Activated T-cell treated with anti-CD3 and anti-CD28 coated beads, Interleukin-2, amount 50 U/mL, for 24 hours (primary cell): Measurements from ENCODE around the gene OR51B6.
"Not testable (repeated sequence)": the region's sequence is repeated elsewhere in the genome, so short reads cannot be mapped to it uniquely, and the experiment has no call there.

Experiments used
- DNase-seq: peaks from one replicate; pipeline ENCODE4 v3.0.0-alpha.2; 2020
- H3K27ac Mint-ChIP-seq: 2 replicates; pipeline ENCODE4 v1.8.0; 2020; ENCODE audit warnings: mild to moderate bottlenecking, mixed read lengths
- H3K27me3 Mint-ChIP-seq: 2 replicates; pipeline ENCODE4 v1.8.0; 2020; ENCODE audit warnings: mixed read lengths
- H3K36me3 Mint-ChIP-seq: 2 replicates; pipeline ENCODE4 v1.8.0; 2020; ENCODE audit warnings: low read depth, mixed read lengths
- H3K4me1 Mint-ChIP-seq: 2 replicates; pipeline ENCODE4 v1.8.0; 2020; ENCODE audit warnings: low read depth, mixed read lengths
- H3K4me3 Mint-ChIP-seq: 2 replicates; pipeline ENCODE4 v1.8.0; 2020; ENCODE audit warnings: mild to moderate bottlenecking, moderate library complexity, mixed read lengths
- H3K9me3 Mint-ChIP-seq: 2 replicates; pipeline ENCODE4 v1.8.0; 2020; ENCODE audit warnings: mixed read lengths

OR51B6 gene, protein sequence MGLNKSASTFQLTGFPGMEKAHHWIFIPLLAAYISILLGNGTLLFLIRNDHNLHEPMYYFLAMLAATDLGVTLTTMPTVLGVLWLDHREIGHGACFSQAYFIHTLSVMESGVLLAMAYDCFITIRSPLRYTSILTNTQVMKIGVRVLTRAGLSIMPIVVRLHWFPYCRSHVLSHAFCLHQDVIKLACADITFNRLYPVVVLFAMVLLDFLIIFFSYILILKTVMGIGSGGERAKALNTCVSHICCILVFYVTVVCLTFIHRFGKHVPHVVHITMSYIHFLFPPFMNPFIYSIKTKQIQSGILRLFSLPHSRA

GRCh38 chr11:5351208-5351607 lies at the start of gene OR51B6:
TSS of gene OR51B6 (plus strand) at chr11:5351508. CDS start at chr11:5351508, 0 bp downstream.
- Mint-ChIP-seq H3K27me3 (peaks cover 8% of the 10 kb centered on the region), H3K4me1 (no peaks in the 10 kb centered on the region), H3K27ac (no peak within 1 kb of the TSS), H3K4me3 (no peak within 1 kb of the TSS), H3K36me3 (no peaks in the 10 kb centered on the region), H3K9me3 (no peaks in the 10 kb centered on the region)
- DNase-seq = no peak

GRCh38 chr11:5301846-5302245 lies 49.5 kb upstream of the OR51B6 start, which contains the start of gene OR51B4:
TSS of gene OR51B4 (minus strand) at chr11:5301946. CDS start at chr11:5301946, 0 bp downstream.
- Mint-ChIP-seq H3K27ac (no peak within 1 kb of the TSS), H3K9me3 (no peaks in the 10 kb centered on the region), H3K4me1 (no peaks in the 10 kb centered on the region), H3K27me3 (peaks cover 10% of the 10 kb centered on the region), H3K4me3 (no peak within 1 kb of the TSS), H3K36me3 (no peaks in the 10 kb centered on the region)
- no peak for DNase-seq

DNA sequence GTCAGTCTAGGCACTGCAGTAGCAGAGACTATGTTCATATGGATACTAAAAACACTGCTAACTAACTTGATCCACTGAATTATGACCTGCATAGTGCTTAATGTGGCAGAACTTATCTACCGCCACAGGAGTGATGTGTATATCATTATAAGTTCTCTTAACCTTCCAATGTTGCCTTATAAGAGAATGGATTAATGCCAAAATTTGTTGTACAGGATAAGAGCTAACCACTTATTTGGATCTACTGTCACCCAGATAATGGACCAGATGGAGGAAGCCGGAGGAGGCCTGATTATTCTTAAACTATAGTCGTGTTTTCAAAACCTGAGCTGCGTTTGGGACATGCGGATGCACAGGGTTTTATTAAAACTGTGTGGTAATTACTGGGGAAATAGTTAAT lies 47.7 kb upstream of the OR51B6 start:
- no peaks in the 10 kb centered on the region for H3K4me1 Mint-ChIP-seq
- no peaks in the 10 kb centered on the region for H3K9me3 Mint-ChIP-seq
- H3K27ac Mint-ChIP-seq = no peak overlapping the region
- DNase-seq = no peak
- no peaks in the 10 kb centered on the region for H3K36me3 Mint-ChIP-seq
- H3K4me3 Mint-ChIP-seq = no peak overlapping the region
- peaks cover 3% of the 10 kb centered on the region for H3K27me3 Mint-ChIP-seq

DNA sequence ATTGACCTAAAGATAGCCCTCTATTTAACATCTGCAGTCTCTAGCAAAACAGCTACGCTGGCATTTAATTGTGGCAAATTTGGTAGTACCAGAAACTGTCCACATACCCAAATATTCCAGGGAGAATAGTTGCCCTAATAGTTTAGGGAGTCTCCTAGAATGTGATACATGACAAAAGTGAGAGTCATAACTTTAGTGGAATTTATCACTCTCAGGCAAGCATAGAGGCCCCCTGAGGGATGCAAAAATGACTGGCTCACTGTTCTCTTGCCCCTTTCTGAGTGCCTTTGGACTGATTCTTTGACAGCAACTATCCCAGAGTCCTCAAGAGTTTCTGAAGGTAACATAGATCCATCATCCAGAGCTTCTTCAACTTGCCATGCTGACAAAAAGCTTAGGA lies 47.3 kb upstream of the OR51B6 start:
- Mint-ChIP-seq H3K27ac (no peak overlapping the region), H3K27me3 (peaks cover 3% of the 10 kb centered on the region), H3K9me3 (no peaks in the 10 kb centered on the region), H3K4me3 (no peak overlapping the region), H3K4me1 (no peaks in the 10 kb centered on the region), H3K36me3 (no peaks in the 10 kb centered on the region)
- DNase-seq = no peak

- Mint-ChIP-seq H3K27ac (no peak overlapping the region), H3K4me1 (no peaks in the 10 kb centered on the region), H3K9me3 (no peaks in the 10 kb centered on the region), H3K27me3 (peaks cover 3% of the 10 kb centered on the region), H3K4me3 (no peak overlapping the region), H3K36me3 (no peaks in the 10 kb centered on the region)
- DNase-seq = no peak
These were observed 43.9 kb upstream of the OR51B6 start for GRCh38 chr11:5307256-5308019.

GRCh38 chr11:5310423-5310822 lies 40.9 kb upstream of the OR51B6 start:
- H3K36me3 Mint-ChIP-seq = no peaks in the 10 kb centered on the region
- no peak overlapping the region for H3K4me3 Mint-ChIP-seq
- H3K27me3 Mint-ChIP-seq = peaks cover 3% of the 10 kb centered on the region
- H3K9me3 Mint-ChIP-seq = no peaks in the 10 kb centered on the region
- no peak for DNase-seq
- no peaks in the 10 kb centered on the region for H3K4me1 Mint-ChIP-seq
- H3K27ac Mint-ChIP-seq = no peak overlapping the region

DNA sequence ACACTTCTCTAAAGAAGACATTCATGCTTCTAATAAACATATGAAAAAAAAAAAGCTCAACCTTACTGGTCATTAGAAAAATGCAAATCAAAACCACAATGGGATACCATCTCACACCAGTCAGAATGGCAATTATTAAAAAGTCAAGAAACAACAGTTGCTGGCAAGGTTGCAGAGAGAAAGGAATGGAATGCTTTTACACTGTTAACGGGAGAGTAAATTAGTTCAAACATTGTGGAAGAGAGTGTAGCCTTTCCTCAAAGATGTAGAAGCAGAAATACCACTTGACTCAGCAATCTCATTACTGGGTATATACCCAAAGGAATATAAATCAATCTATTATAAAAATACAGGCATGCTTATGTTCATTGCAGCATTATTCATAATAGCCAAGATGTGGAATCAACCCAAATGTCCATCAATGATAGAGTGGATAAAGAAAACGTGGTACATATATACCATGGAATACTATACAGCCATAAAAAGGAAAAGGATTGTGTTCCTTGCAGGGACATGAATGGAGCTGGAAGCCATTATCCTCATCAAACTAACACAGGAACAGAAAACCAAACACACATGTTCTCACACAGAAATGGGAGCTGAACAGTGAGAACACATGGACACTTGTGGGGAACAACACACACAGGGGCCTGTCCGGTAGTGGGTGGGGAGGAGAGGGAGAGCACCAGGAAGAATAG lies 37.8 kb upstream of the OR51B6 start:
- not testable (repeated sequence) for H3K36me3 Mint-ChIP-seq, H3K4me1 Mint-ChIP-seq, H3K4me3 Mint-ChIP-seq, H3K9me3 Mint-ChIP-seq, DNase-seq, H3K27me3 Mint-ChIP-seq, H3K27ac Mint-ChIP-seq

DNA sequence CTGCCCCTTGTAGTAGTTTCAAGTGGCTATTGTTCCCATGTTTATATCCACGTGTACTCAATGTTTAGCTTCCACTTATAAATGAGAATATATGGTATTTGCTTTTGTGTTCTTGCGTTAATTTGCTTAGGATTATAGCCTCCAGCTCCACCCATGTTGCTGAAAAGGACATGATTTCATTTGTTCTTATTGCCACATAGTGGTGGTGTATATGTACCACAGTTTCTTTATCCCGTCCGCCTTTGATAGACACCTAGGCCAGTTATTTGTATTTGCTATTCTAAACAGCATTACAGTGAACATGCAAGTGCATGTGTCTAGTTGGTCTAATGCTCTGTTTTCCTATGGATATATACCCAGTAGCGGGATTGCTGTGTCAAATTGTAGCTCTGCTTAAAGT lies 34.0 kb upstream of the OR51B6 start:
- no peak for DNase-seq
- Mint-ChIP-seq H3K27me3 (no peaks in the 10 kb centered on the region), H3K36me3 (no peaks in the 10 kb centered on the region), H3K4me1 (no peaks in the 10 kb centered on the region), H3K4me3 (no peak overlapping the region), H3K27ac (no peak overlapping the region), H3K9me3 (no peaks in the 10 kb centered on the region)

- H3K4me1 Mint-ChIP-seq = no peaks in the 10 kb centered on the region
- no peaks in the 10 kb centered on the region for H3K36me3 Mint-ChIP-seq
- no peak within 1 kb of the TSS for H3K4me3 Mint-ChIP-seq
- no peaks in the 10 kb centered on the region for H3K9me3 Mint-ChIP-seq
- H3K27me3 Mint-ChIP-seq = no peaks in the 10 kb centered on the region
- no peak within 1 kb of the TSS for H3K27ac Mint-ChIP-seq
- no peak for DNase-seq
These were observed 27.1 kb upstream of the OR51B6 start, which contains the start of gene OR51B2 for GRCh38 chr11:5324197-5324596. TSS of gene OR51B2 (minus strand) at chr11:5324297. CDS start at chr11:5324297, 0 bp downstream.

DNA sequence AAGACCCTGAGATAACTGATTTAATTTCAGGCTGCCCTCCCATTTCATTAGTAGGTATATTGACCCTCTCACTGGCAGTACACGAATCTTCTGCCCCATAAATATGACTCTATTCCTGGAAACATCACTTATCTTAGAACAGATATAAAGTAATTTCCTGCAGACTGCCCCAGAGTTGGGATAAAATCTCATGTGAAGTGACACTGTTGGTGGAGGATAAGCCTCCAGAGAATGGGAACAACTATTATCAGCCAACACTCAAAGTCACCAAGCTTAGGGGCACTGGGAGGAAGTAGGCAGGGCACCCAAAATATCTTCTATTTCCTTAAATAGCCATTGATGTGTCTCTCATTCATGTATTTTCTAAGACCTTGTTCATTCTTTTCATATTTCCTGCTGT lies 16.1 kb upstream of the OR51B6 start:
- peaks cover 2% of the 10 kb centered on the region for H3K9me3 Mint-ChIP-seq
- no peak overlapping the region for H3K4me3 Mint-ChIP-seq
- no peak for DNase-seq
- peaks cover 11% of the 10 kb centered on the region for H3K27me3 Mint-ChIP-seq
- H3K4me1 Mint-ChIP-seq = no peaks in the 10 kb centered on the region
- H3K36me3 Mint-ChIP-seq = no peaks in the 10 kb centered on the region
- H3K27ac Mint-ChIP-seq = no peak overlapping the region

DNA sequence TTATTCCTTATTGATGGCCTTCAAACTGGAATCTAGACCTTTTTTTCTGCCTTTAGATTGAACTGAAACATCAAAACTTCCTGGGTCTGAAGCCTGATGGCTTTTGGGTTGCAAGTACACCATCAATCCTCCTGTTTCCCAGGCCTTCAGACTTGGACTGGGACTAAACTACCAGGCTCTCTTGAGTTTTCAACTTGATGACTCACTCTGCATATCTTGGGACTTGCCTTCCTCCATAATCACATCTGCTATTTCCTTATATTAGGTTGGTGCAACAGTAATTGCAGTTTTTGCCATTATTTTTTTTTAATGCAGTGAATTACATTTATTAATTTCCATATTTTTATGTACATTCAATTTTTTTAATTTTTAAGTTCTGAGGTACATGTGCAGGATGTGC lies 15.0 kb upstream of the OR51B6 start:
- no peak overlapping the region for H3K27ac Mint-ChIP-seq
- H3K4me1 Mint-ChIP-seq = no peaks in the 10 kb centered on the region
- no peaks in the 10 kb centered on the region for H3K9me3 Mint-ChIP-seq
- no peak overlapping the region for H3K4me3 Mint-ChIP-seq
- DNase-seq = no peak
- peaks cover 11% of the 10 kb centered on the region for H3K27me3 Mint-ChIP-seq
- no peaks in the 10 kb centered on the region for H3K36me3 Mint-ChIP-seq

DNA sequence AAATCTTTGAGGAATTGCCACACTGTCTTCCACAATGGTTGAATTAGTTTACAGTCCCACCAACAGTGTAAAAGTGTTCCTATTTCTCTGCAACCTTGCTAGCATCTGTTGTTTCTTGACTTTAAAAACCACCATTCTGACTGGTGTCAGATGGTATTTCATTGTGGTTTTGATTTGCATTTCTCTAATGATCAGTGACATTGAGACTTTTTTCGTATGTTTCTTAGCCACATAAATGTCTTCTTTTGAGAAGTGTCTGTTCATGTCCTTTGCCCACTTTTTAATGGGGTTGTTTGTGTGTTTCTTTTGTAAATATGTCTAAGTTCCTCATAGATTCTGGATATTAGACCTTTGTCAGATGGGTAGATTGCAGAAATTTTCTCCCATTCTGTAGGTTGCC lies 14.1 kb upstream of the OR51B6 start:
- peaks cover 11% of the 10 kb centered on the region for H3K27me3 Mint-ChIP-seq
- not testable (repeated sequence) for H3K36me3 Mint-ChIP-seq, H3K4me3 Mint-ChIP-seq, H3K9me3 Mint-ChIP-seq, H3K27ac Mint-ChIP-seq, DNase-seq, H3K4me1 Mint-ChIP-seq

DNA sequence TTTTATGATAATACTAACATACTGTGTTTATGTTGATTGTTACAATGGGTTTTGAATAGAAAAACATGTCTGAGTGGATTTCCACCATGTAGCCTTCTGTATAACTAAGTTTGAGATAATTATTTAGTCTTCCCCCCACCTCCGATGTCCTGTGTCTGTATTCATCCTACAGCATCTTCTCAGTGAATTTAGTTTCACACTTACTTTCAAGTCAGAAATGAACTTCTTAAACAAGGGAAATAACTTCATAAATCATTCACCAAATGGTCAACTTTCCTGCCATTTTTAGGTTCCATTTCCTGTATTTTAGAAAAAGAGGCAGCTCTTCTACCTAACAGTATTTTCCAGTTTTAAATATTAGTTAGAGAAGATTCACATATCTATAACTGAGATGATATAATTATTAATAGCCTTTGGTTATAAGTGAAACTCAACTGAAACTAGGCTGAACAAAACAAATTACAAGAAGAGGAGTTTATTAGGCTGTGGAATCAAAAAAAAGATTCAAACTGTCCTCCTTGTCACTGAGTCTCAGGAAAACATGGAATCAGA lies 11.5 kb upstream of the OR51B6 start:
- Mint-ChIP-seq H3K4me1 (no peaks in the 10 kb centered on the region), H3K36me3 (no peaks in the 10 kb centered on the region), H3K27me3 (peaks cover 13% of the 10 kb centered on the region), H3K27ac (no peak overlapping the region), H3K9me3 (no peaks in the 10 kb centered on the region), H3K4me3 (no peak overlapping the region)
- no peak for DNase-seq

GRCh38 chr11:5343474-5344335 lies 7.6 kb upstream of the OR51B6 start, which contains the start of gene OR51B5:
TSS of gene OR51B5 (minus strand) at chr11:5343524. CDS start at chr11:5343524, 0 bp downstream.
- Mint-ChIP-seq H3K4me1 (no peaks in the 10 kb centered on the region), H3K9me3 (no peaks in the 10 kb centered on the region), H3K4me3 (no peak within 1 kb of the TSS), H3K27ac (no peak within 1 kb of the TSS), H3K27me3 (peaks cover 5% of the 10 kb centered on the region), H3K36me3 (no peaks in the 10 kb centered on the region)
- no peak for DNase-seq
